DMS53 treated with DMSO at 0.1 percent for 48 hours (cell line): ENCODE results near the gene CDH23.

Experiments
- DNase-seq: peaks from one replicate; lab custom pipeline; 2025; ENCODE audit not compliant: unreplicated experiment; lab: John Stamatoyannopoulos, UW

CDH23 gene

GRCh38 chr10:71648254-71648932, 251.7 kb downstream of the CDH23 start:
- no peak for DNase-seq

GRCh38 chr10:71648933-71649320, 252.2 kb downstream of the CDH23 start:
- DNase-seq: no peak

GRCh38 chr10:71649631-71650030, 252.9 kb downstream of the CDH23 start:
- DNase-seq: no peak

- DNase-seq: no peak
Measured at GRCh38 chr10:71650397-71650796, 253.7 kb downstream of the CDH23 start.

- DNase-seq: no peak
Measured at GRCh38 chr10:71651428-71651827, 254.7 kb downstream of the CDH23 start.

- DNase-seq: no peak
Measured at GRCh38 chr10:71651928-71652327, 255.2 kb downstream of the CDH23 start.

- DNase-seq: no peak
Measured at GRCh38 chr10:71653044-71653443, 256.3 kb downstream of the CDH23 start.

GRCh38 chr10:71656220-71656619, 259.5 kb downstream of the CDH23 start:
- no peak for DNase-seq

- no peak for DNase-seq
Measured at GRCh38 chr10:71657604-71658466, 261.1 kb downstream of the CDH23 start.

GRCh38 chr10:71658467-71658745, 261.7 kb downstream of the CDH23 start:
- DNase-seq: no peak

GRCh38 chr10:71659111-71659634, 262.5 kb downstream of the CDH23 start:
- DNase-seq: no peak

- DNase-seq: no peak
Measured at GRCh38 chr10:71659737-71660136, 263.0 kb downstream of the CDH23 start.

GRCh38 chr10:71660313-71660712, 263.6 kb downstream of the CDH23 start:
- no peak for DNase-seq

GRCh38 chr10:71661060-71661622, 264.4 kb downstream of the CDH23 start:
- DNase-seq: no peak

- no peak for DNase-seq
Measured at GRCh38 chr10:71661779-71662336, 265.1 kb downstream of the CDH23 start.

GRCh38 chr10:71663311-71663710, 266.6 kb downstream of the CDH23 start:
- DNase-seq: no peak

GRCh38 chr10:71664585-71664984, 267.9 kb downstream of the CDH23 start:
- DNase-seq: no peak

GRCh38 chr10:71665456-71665855, 268.7 kb downstream of the CDH23 start:
- DNase-seq: no peak

- no peak for DNase-seq
Measured at GRCh38 chr10:71666639-71667386, 270.1 kb downstream of the CDH23 start.

- DNase-seq: no peak
Measured at GRCh38 chr10:71667387-71667752, 270.6 kb downstream of the CDH23 start.
